ENCODE results near the gene PDE8A. TPM values are rescaled to one million over a fixed set of nuclear protein-coding genes. Genes with fewer than 3 reads are reported as not detected.

PDE8A gene
- total RNA-seq, 1 experiment from 2014 or later = 65.9 TPM

GRCh38 chr15:85118581-85118980 is 136.9 kb downstream of the PDE8A start:
- H3K27ac Mint-ChIP-seq (ENCODE audit: unreplicated experiment) = no peak overlapping the region
- DNase-seq = no peak
- H3K4me1 Mint-ChIP-seq (ENCODE audit: low read depth, unreplicated experiment) = peaks cover 8% of the 10 kb centered on the region
- TF ChIP-seq, protein P1, sequence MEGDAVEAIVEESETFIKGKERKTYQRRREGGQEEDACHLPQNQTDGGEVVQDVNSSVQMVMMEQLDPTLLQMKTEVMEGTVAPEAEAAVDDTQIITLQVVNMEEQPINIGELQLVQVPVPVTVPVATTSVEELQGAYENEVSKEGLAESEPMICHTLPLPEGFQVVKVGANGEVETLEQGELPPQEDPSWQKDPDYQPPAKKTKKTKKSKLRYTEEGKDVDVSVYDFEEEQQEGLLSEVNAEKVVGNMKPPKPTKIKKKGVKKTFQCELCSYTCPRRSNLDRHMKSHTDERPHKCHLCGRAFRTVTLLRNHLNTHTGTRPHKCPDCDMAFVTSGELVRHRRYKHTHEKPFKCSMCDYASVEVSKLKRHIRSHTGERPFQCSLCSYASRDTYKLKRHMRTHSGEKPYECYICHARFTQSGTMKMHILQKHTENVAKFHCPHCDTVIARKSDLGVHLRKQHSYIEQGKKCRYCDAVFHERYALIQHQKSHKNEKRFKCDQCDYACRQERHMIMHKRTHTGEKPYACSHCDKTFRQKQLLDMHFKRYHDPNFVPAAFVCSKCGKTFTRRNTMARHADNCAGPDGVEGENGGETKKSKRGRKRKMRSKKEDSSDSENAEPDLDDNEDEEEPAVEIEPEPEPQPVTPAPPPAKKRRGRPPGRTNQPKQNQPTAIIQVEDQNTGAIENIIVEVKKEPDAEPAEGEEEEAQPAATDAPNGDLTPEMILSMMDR (IDR thresholded peaks at IDR 0.05; ENCODE audit: unreplicated experiment) = no peak
- no peaks in the 10 kb centered on the region for H3K9me3 Mint-ChIP-seq (ENCODE audit: low read depth, unreplicated experiment)
- intact Hi-C loops (cut with micrococcal nuclease; ENCODE audit: unreplicated experiment) = no loop called here
- CTCF ChIA-PET = no interaction called here
- BruUV-seq (replicated peaks) = no TSS peak
- peaks cover 20% of the 10 kb centered on the region for H3K36me3 Mint-ChIP-seq (ENCODE audit: insufficient read depth, unreplicated experiment)
- no peaks in the 10 kb centered on the region for H3K27me3 Mint-ChIP-seq (ENCODE audit: unreplicated experiment)
- H3K4me3 Mint-ChIP-seq (ENCODE audit: low read depth, unreplicated experiment) = no peak overlapping the region

DNA sequence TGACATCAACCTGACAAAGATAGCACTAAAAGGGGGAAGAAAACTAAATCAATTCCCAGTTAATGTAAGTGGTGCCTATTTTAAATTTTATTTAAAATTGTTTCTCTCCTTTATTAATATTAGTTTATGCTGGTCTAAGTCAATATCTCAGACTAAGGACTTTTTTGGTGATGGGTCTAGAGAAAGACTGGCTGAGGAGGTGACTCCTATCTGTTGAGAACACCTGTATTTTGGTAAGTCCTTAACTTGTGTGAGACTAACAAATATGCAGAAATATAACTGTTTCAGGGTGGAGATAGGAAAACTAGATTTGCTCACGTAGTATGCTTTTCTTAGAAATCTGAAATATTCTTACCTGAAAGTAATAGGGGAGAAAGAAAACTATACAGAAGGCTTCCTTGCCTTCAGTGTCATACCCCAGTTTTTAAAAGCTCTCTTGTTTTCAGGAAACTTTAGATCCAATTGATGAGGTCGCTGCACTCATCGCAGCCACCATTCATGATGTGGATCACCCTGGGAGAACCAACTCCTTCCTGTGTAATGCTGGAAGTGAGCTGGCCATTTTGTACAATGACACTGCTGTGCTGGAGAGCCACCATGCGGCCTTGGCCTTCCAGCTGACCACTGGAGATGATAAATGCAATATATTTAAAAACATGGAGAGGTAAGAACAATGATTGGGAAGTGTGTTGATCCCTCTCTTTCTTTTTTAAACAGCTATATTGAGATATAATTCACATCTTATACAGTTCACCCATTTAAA is 138.9 kb downstream of the PDE8A start:
- TF ChIP-seq, protein P1 (IDR thresholded peaks at IDR 0.05; ENCODE audit: unreplicated experiment) = no peak
- no peak for DNase-seq
- Mint-ChIP-seq H3K4me3 (ENCODE audit: low read depth, unreplicated experiment) (no peak overlapping the region), H3K4me1 (ENCODE audit: low read depth, unreplicated experiment) (peaks cover 24% of the 10 kb centered on the region), H3K36me3 (ENCODE audit: insufficient read depth, unreplicated experiment) (peaks cover 28% of the 10 kb centered on the region), H3K27me3 (ENCODE audit: unreplicated experiment) (no peaks in the 10 kb centered on the region), H3K9me3 (ENCODE audit: low read depth, unreplicated experiment) (no peaks in the 10 kb centered on the region), H3K27ac (ENCODE audit: unreplicated experiment) (no peak overlapping the region)
- BruUV-seq (replicated peaks) = no TSS peak
- intact Hi-C loops (cut with micrococcal nuclease; ENCODE audit: unreplicated experiment) = no loop called here
- CTCF ChIA-PET = no interaction called here

DNA sequence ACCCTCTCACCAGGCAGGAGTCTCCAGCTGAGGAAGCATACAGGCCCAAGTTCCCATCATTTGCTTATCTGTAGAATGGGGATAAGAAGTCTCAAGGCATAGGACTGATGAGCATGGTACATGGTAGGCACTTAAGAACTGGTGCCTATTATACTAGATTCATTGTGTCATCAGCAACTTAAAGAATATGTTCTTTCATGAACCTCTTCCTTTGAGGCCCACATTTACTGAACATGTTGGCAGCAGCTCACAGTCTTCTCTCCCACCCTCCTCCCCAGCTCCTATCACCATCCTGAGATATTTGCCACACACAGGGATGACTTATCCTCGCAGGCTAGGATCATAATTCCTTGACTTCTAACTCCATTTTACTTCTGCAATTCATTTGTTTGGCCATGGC is 142.5 kb downstream of the PDE8A start:
- TF ChIP-seq, protein P1 (IDR thresholded peaks at IDR 0.05; ENCODE audit: unreplicated experiment) = no peak
- intact Hi-C loops (cut with micrococcal nuclease; ENCODE audit: unreplicated experiment) = no loop called here
- no peak for DNase-seq
- no peaks in the 10 kb centered on the region for H3K9me3 Mint-ChIP-seq (ENCODE audit: low read depth, unreplicated experiment)
- no peaks in the 10 kb centered on the region for H3K27me3 Mint-ChIP-seq (ENCODE audit: unreplicated experiment)
- H3K4me3 Mint-ChIP-seq (ENCODE audit: low read depth, unreplicated experiment) = no peak overlapping the region
- peaks cover 21% of the 10 kb centered on the region for H3K4me1 Mint-ChIP-seq (ENCODE audit: low read depth, unreplicated experiment)
- H3K36me3 Mint-ChIP-seq (ENCODE audit: insufficient read depth, unreplicated experiment) = peaks cover 29% of the 10 kb centered on the region
- CTCF ChIA-PET = interaction anchor here (1.0 kb wide), 1 partner anchor 18 kb away, joined by 3 read pairs; no protein-coding TSS in a partner anchor
- peak overlapping the region; percentile 68 for H3K27ac Mint-ChIP-seq (ENCODE audit: unreplicated experiment)
- no TSS peak for BruUV-seq (replicated peaks)

DNA sequence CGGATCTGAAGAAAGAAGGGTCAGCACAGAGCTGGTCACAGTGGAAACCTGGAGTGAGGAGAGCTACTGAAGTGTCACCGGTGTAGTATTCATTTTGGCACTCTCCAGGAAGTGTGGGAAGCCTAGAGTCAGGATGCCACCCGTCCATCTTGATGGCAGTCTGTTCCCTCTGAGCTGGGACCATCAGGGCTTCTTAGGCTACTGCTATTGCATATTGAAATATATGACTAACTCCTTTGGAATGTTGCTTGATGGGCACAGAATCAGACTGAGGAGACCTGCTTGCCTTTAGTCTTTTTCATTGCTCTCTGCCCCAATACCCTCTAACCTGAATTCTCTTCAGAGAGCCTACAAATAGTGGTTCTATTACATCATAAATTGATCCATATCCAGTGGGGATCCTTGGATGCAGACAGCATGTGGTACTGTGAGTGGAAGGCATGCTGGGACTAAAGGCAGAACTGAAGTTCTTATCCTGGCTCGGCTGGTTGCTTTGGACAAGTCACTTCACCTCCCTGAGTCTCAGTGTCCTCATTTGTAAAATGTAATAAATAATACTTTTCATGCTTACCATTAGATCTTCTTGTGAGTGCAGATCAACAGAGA is 143.5 kb downstream of the PDE8A start:
- no peaks in the 10 kb centered on the region for H3K9me3 Mint-ChIP-seq (ENCODE audit: low read depth, unreplicated experiment)
- peak overlapping the region; percentile 68 for H3K27ac Mint-ChIP-seq (ENCODE audit: unreplicated experiment)
- DNase-seq = peak; percentile 27
- no peaks in the 10 kb centered on the region for H3K27me3 Mint-ChIP-seq (ENCODE audit: unreplicated experiment)
- intact Hi-C loops (cut with micrococcal nuclease; ENCODE audit: unreplicated experiment) = no loop called here
- no peak overlapping the region for H3K4me3 Mint-ChIP-seq (ENCODE audit: low read depth, unreplicated experiment)
- peaks cover 21% of the 10 kb centered on the region for H3K4me1 Mint-ChIP-seq (ENCODE audit: low read depth, unreplicated experiment)
- CTCF ChIA-PET = interaction anchor here (0.5 kb wide), 1 partner anchor 18 kb away, joined by 4 read pairs; no protein-coding TSS in a partner anchor
- TF ChIP-seq, protein P1 (IDR thresholded peaks at IDR 0.05; ENCODE audit: unreplicated experiment) = no peak
- no TSS peak for BruUV-seq (replicated peaks)
- H3K36me3 Mint-ChIP-seq (ENCODE audit: insufficient read depth, unreplicated experiment) = peaks cover 29% of the 10 kb centered on the region

Measured in Calu3 (cell line).